H9 (cell line): Measurements from ENCODE around the gene TMA16. TPM values are rescaled to one million over a fixed set of nuclear protein-coding genes. Genes with fewer than 3 reads are reported as not detected.

ENCODE experiments used
- DNase-seq: peaks from one replicate; pipeline ENCODE4 v3.0.0-alpha.2; 2017
- H2AFZ ChIP-seq: one replicate; pipeline ENCODE4 v1.6.1; 2013; ENCODE audit warnings: mild to moderate bottlenecking, low read length, control low read depth, moderate library complexity
- H2AK5ac ChIP-seq: 2 replicates; pipeline ENCODE4 v1.6.1; 2013; ENCODE audit warnings: low read length, control low read depth, mixed read lengths; ENCODE audit not compliant: insufficient read length
- H2BK120ac ChIP-seq: one replicate; pipeline ENCODE4 v1.6.1; 2013; ENCODE audit warnings: low read depth, mild to moderate bottlenecking, low read length, control low read depth, inconsistent platforms; ENCODE audit not compliant: poor library complexity, severe bottlenecking
- H2BK12ac ChIP-seq: 2 replicates; pipeline ENCODE4 v1.6.1; 2013; ENCODE audit warnings: low read length, control low read depth, mixed read lengths, low read depth; ENCODE audit not compliant: insufficient read length
- H2BK15ac ChIP-seq: 2 replicates; pipeline ENCODE4 v1.6.1; 2013; ENCODE audit warnings: low read depth, low read length, control low read depth
- H2BK20ac ChIP-seq: one replicate; pipeline ENCODE4 v1.6.1; 2013; ENCODE audit warnings: low read depth, mild to moderate bottlenecking, low read length, control low read depth, inconsistent platforms; ENCODE audit not compliant: poor library complexity, severe bottlenecking
- H2BK5ac ChIP-seq: 2 replicates; pipeline ENCODE4 v1.6.1; 2013; ENCODE audit warnings: low read length, control low read depth, mixed read lengths; ENCODE audit not compliant: insufficient read length
- H3K14ac ChIP-seq: 2 replicates; pipeline ENCODE4 v1.6.1; 2013; ENCODE audit warnings: low read length, control low read depth; ENCODE audit not compliant: insufficient read depth
- H3K18ac ChIP-seq: 2 replicates; pipeline ENCODE4 v1.6.1; 2013; ENCODE audit warnings: low read depth, mild to moderate bottlenecking, mixed read lengths, low read length, control low read depth; ENCODE audit not compliant: insufficient read length
- H3K23ac ChIP-seq: 2 replicates; pipeline ENCODE4 v1.6.1; 2013; ENCODE audit warnings: low read length, control low read depth, mixed read lengths, low read depth; ENCODE audit not compliant: insufficient read length
- H3K23me2 ChIP-seq: 2 replicates; pipeline ENCODE4 v1.6.1; 2013; ENCODE audit warnings: low read depth, mild to moderate bottlenecking, mixed read lengths, low read length, control low read depth; ENCODE audit not compliant: insufficient read length, poor library complexity, severe bottlenecking
- H3K27ac ChIP-seq: 2 replicates; pipeline ENCODE4 v1.5.1; 2013; ENCODE audit warnings: low read length, control low read depth, mixed read lengths, low read depth; ENCODE audit not compliant: insufficient read length
- H3K27me3 ChIP-seq: 2 replicates; pipeline ENCODE4 v1.6.1; 2013; ENCODE audit warnings: low read length, control low read depth, inconsistent platforms; ENCODE audit not compliant: insufficient read depth
- H3K4ac ChIP-seq: 2 replicates; pipeline ENCODE4 v1.6.1; 2013; ENCODE audit warnings: low read depth, mild to moderate bottlenecking, control low read depth, inconsistent platforms, low read length, moderate library complexity
- H3K4me1 ChIP-seq: 2 replicates; pipeline ENCODE4 v1.6.1; 2013; ENCODE audit warnings: low read length, control low read depth, inconsistent platforms; ENCODE audit not compliant: insufficient read depth
- H3K4me2 ChIP-seq: 2 replicates; pipeline ENCODE4 v1.6.1; 2013; ENCODE audit warnings: low read length, control low read depth, mixed read lengths; ENCODE audit not compliant: insufficient read length, insufficient read depth
- H3K56ac ChIP-seq: 2 replicates; pipeline ENCODE4 v1.6.1; 2013; ENCODE audit warnings: low read depth, mild to moderate bottlenecking, mixed read lengths, low read length, control low read depth; ENCODE audit not compliant: insufficient read length
- H3K79me1 ChIP-seq: 2 replicates; pipeline ENCODE4 v1.6.1; 2013; ENCODE audit warnings: low read depth, mild to moderate bottlenecking, moderate library complexity, low read length, control low read depth, inconsistent platforms; ENCODE audit not compliant: insufficient read depth, poor library complexity, severe bottlenecking
- H3K79me2 ChIP-seq: 2 replicates; pipeline ENCODE4 v1.6.1; 2013; ENCODE audit warnings: low read length, control low read depth, inconsistent platforms; ENCODE audit not compliant: insufficient read depth
- H3K9ac ChIP-seq: 2 replicates; pipeline ENCODE4 v1.6.1; 2013; ENCODE audit warnings: low read length, control low read depth, mixed read lengths; ENCODE audit not compliant: insufficient read length; ENCODE audit errors: extremely low read depth
- H3K9me3 ChIP-seq: one replicate; pipeline ENCODE4 v1.6.1; 2013; ENCODE audit warnings: low read depth, low read length, inconsistent platforms; ENCODE audit not compliant: control insufficient read depth
- H3T11ph ChIP-seq: one replicate; pipeline ENCODE4 v1.6.1; 2013; ENCODE audit warnings: mild to moderate bottlenecking, low read length, control low read depth, inconsistent platforms
- H4K20me1 ChIP-seq: one replicate; pipeline ENCODE4 v1.6.1; 2013; ENCODE audit not compliant: control insufficient read depth, insufficient read length, insufficient read depth
- H4K5ac ChIP-seq: 2 replicates; pipeline ENCODE4 v1.6.1; 2013; ENCODE audit warnings: low read depth, mild to moderate bottlenecking, mixed read lengths, low read length, control low read depth; ENCODE audit not compliant: insufficient read length
- H4K8ac ChIP-seq: replicated peaks from 2 replicates; pipeline ENCODE4 v1.6.1; 2013; ENCODE audit warnings: low read length, control low read depth, mixed read lengths, low read depth; ENCODE audit not compliant: insufficient read length
- H4K91ac ChIP-seq: 2 replicates; pipeline ENCODE4 v1.6.1; 2013; ENCODE audit warnings: low read depth, mild to moderate bottlenecking, moderate library complexity, mixed read lengths, low read length, control low read depth; ENCODE audit not compliant: insufficient read length
- H3K27ac Mint-ChIP-seq, 3 experiments: 2 replicates in 2 of 3; 3 replicates in 1 of 3; pipeline ENCODE4 v1.8.0; 2020 to 2021; ENCODE audit warnings: mixed read lengths in 3 of 3, mild to moderate bottlenecking in 1 of 3, moderate library complexity in 1 of 3
- H3K27me3 Mint-ChIP-seq: 2 replicates; pipeline ENCODE4 v1.8.0; 2021; ENCODE audit warnings: low read depth, mild to moderate bottlenecking, moderate library complexity, mixed read lengths
- H3K36me3 Mint-ChIP-seq, 3 experiments: 2 replicates in 2 of 3; 3 replicates in 1 of 3; pipeline ENCODE4 v1.8.0; 2020 to 2021; ENCODE audit warnings: low read depth in 3 of 3, mixed read lengths in 3 of 3; ENCODE audit not compliant: insufficient read depth in 1 of 3
- H3K4me1 Mint-ChIP-seq, 2 experiments: 2 replicates each; pipeline ENCODE4 v1.8.0; 2020; ENCODE audit warnings: mixed read lengths in 2 of 2
- H3K4me3 Mint-ChIP-seq, 2 experiments: 2 replicates in 1 of 2; 3 replicates in 1 of 2; pipeline ENCODE4 v1.8.0; 2020 to 2021; ENCODE audit warnings: mild to moderate bottlenecking in 2 of 2, mixed read lengths in 2 of 2, moderate library complexity in 1 of 2
- H3K9me3 Mint-ChIP-seq, 2 experiments: 2 replicates in 1 of 2; 3 replicates in 1 of 2; pipeline ENCODE4 v1.8.0; 2020; ENCODE audit warnings: mild to moderate bottlenecking in 2 of 2, mixed read lengths in 2 of 2, moderate library complexity in 1 of 2
- WGBS: extraction: QIAGEN DNeasy Blood & Tissue Kit; methylation state at CpG from one replicate; pipeline ENCODE4 v1.1.7; 2013; ENCODE audit warnings: missing lambda C conversion rate, low lambda C conversion rate, mixed read lengths; ENCODE audit not compliant: insufficient read length; ENCODE audit errors: extremely low coverage; 5-methylcytosine and 5-hydroxymethylcytosine counted together
- total RNA-seq: library from RNA; stranded (reverse); gene quantifications from 2 replicates; pipeline ENCODE4 v1.2.1, GENCODE V29; 2021
- TF ChIP-seq, protein P1 (sequence below): fragments of 200-600 bp; sonication (generic); conservative IDR thresholded peaks from 3 replicates; pipeline ENCODE4 v1.8.0; 2021; ENCODE audit warnings: antibody characterized with exemption, mild to moderate bottlenecking

TMA16 gene
- total RNA-seq, 1 experiment from 2014 or later = 61.3 TPM

DNA sequence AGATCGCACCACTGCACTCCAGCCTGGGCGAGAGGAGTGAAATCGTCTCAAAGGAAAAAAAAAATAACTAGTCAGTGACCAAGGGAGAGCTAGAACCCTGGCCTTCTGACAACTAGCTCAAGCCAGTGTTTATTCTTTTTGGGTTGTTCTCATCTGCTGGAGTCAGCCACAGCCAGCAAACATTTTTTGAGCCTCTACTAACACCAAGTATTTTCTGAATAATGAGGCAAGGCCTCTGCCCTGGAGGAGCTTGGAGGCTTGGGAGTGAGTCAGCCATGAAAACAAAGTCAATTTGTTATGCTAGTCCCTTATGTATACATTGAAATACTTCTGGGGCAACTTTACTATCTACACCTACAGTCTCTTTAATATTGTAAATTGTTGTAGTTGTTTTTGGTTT lies 46.5 kb downstream of the TMA16 start:
- Histone ChIP-seq H3K4me1 (no peaks in the 10 kb centered on the region), H3K9me3 (no peaks in the 10 kb centered on the region), H2BK5ac (no peak overlapping the region), H3K4ac (no peak overlapping the region), H3K27ac (no peak overlapping the region), H2BK20ac (no peak overlapping the region), H4K8ac (no peak overlapping the region), H4K5ac (no peak overlapping the region), H2AFZ (no peak overlapping the region), H3K14ac (no peak overlapping the region), H3K9ac (no peak overlapping the region), H3K4me2 (no peak overlapping the region), H2BK120ac (no peak overlapping the region), H3K27me3 (no peaks in the 10 kb centered on the region), H4K91ac (no peak overlapping the region), H3K23ac (no peak overlapping the region), H3K18ac (no peak overlapping the region), H3K23me2 (no peaks in the 10 kb centered on the region), H2BK12ac (no peak overlapping the region), H2BK15ac (no peak overlapping the region), H3T11ph (no peak overlapping the region), H3K79me2 (no peaks in the 10 kb centered on the region), H3K56ac (no peak overlapping the region), H3K79me1 (no peaks in the 10 kb centered on the region), H4K20me1 (no peaks in the 10 kb centered on the region), H2AK5ac (no peak overlapping the region)
- Mint-ChIP-seq H3K4me1 (peaks cover 14% of the 10 kb centered on the region in 2 experiments), H3K9me3 (no peaks in the 10 kb centered on the region), H3K36me3 (no peaks in the 10 kb centered on the region), H3K4me3 (no peak overlapping the region), H3K27me3 (no peaks in the 10 kb centered on the region), H3K27ac (peak overlapping the region in 1 of 3 experiments; percentile 90; a peak in 1 of 7 replicates)
- TF ChIP-seq, protein P1, sequence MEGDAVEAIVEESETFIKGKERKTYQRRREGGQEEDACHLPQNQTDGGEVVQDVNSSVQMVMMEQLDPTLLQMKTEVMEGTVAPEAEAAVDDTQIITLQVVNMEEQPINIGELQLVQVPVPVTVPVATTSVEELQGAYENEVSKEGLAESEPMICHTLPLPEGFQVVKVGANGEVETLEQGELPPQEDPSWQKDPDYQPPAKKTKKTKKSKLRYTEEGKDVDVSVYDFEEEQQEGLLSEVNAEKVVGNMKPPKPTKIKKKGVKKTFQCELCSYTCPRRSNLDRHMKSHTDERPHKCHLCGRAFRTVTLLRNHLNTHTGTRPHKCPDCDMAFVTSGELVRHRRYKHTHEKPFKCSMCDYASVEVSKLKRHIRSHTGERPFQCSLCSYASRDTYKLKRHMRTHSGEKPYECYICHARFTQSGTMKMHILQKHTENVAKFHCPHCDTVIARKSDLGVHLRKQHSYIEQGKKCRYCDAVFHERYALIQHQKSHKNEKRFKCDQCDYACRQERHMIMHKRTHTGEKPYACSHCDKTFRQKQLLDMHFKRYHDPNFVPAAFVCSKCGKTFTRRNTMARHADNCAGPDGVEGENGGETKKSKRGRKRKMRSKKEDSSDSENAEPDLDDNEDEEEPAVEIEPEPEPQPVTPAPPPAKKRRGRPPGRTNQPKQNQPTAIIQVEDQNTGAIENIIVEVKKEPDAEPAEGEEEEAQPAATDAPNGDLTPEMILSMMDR = no peak
- no CpG with 5 or more reads among the region's 3 CpGs for WGBS
- no peak for DNase-seq
